ENCODE measurements around the gene LAMTOR5.
"Not testable (repeated sequence)": the region's sequence is repeated elsewhere in the genome, so short reads cannot be mapped to it uniquely, and the experiment has no call there.

LAMTOR5 gene

DNA sequence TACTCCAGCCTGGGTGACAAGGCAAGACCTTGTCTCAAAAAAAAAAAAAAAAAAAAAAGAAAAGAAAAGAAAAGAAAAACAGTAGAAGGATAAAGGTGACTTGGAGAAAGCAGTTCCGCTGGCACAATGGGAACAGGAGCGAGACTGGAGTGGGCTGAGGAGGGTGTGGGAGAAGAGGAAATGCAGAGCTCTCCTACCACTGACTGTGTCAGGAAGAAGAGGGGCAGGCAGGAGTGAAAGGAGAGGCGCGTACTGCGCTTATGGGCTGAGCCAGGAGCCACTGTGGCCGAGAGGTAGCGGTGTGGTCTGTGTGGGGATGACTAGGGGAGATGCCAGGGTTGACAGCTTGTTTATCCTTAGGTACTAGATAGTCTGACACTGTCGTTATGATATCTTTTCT, 37.1 kb upstream of the LAMTOR5 start:
- Histone ChIP-seq H2AFZ (no peak overlapping the region), H3K79me2 (no peaks in the 10 kb centered on the region), H3K27ac (no peak overlapping the region), H3K27me3 (ENCODE audit: control insufficient read depth, insufficient read depth, low read length) (no peaks in the 10 kb centered on the region), H3K4me3 (ENCODE audit: low read depth, low read length) (no peak overlapping the region), H3K9me3 (ENCODE audit: control insufficient read depth, low read length) (no peaks in the 10 kb centered on the region), H3K9ac (no peak overlapping the region), H3K36me3 (ENCODE audit: control insufficient read depth, insufficient read depth, low read length) (no peaks in the 10 kb centered on the region), H3K4me1 (no peaks in the 10 kb centered on the region), H3K4me2 (ENCODE audit: low read length) (no peak overlapping the region)
- TF ChIP-seq, protein P1, sequence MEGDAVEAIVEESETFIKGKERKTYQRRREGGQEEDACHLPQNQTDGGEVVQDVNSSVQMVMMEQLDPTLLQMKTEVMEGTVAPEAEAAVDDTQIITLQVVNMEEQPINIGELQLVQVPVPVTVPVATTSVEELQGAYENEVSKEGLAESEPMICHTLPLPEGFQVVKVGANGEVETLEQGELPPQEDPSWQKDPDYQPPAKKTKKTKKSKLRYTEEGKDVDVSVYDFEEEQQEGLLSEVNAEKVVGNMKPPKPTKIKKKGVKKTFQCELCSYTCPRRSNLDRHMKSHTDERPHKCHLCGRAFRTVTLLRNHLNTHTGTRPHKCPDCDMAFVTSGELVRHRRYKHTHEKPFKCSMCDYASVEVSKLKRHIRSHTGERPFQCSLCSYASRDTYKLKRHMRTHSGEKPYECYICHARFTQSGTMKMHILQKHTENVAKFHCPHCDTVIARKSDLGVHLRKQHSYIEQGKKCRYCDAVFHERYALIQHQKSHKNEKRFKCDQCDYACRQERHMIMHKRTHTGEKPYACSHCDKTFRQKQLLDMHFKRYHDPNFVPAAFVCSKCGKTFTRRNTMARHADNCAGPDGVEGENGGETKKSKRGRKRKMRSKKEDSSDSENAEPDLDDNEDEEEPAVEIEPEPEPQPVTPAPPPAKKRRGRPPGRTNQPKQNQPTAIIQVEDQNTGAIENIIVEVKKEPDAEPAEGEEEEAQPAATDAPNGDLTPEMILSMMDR (IDR thresholded peaks at IDR 0.05) = no peak

DNA sequence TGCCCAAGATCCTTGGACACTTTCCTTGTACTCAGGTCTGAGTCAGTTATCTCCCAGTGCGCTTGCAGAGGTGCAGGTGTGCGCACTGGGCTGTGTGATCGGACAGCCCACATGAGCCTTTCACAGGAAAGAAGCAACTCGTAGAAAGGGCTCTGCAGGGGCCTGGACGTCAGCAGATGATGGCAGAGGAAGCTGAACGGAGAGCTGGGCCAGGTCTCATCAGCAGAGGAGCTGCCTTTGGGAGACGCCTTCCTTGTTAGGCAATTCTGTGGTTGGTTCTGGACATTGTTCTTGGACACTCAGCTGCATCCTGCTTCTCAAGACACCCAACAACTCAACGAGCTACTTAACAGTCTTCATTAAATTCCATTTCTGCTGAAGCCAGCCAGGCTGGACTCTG, 36.0 kb upstream of the LAMTOR5 start:
- H3K27ac ChIP-seq = no peak overlapping the region
- no peaks in the 10 kb centered on the region for H3K4me1 ChIP-seq
- no peak overlapping the region for H3K4me3 ChIP-seq (ENCODE audit: low read depth, low read length)
- no peaks in the 10 kb centered on the region for H3K79me2 ChIP-seq
- H3K9ac ChIP-seq = no peak overlapping the region
- H3K9me3 ChIP-seq (ENCODE audit: control insufficient read depth, low read length) = no peaks in the 10 kb centered on the region
- H3K27me3 ChIP-seq (ENCODE audit: control insufficient read depth, insufficient read depth, low read length) = no peaks in the 10 kb centered on the region
- H3K36me3 ChIP-seq (ENCODE audit: control insufficient read depth, insufficient read depth, low read length) = no peaks in the 10 kb centered on the region
- TF ChIP-seq, protein P1 (IDR thresholded peaks at IDR 0.05) = no peak
- no peak overlapping the region for H2AFZ ChIP-seq
- no peak overlapping the region for H3K4me2 ChIP-seq (ENCODE audit: low read length)

DNA sequence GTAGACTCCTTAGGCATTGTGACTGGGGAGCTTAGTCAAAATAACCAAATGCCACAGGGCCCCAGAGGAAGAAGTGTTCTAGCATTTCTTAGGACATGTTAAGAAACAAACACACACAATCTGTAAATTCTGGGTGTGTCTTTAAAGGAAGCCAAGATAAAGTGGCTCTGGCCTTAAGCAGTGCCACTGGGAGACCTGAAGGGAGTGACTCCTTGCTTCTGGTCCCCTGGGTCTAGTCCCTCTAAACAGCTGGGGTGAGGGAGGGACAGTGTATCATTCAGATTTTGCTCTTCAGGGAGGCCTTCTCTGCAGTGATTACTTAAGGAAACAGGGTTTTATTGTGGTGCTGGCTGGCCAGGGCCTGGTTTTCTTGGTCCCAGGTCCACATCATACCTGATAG, 34.4 kb upstream of the LAMTOR5 start:
- TF ChIP-seq, protein P1 (IDR thresholded peaks at IDR 0.05) = no peak
- H3K4me3 ChIP-seq (ENCODE audit: low read depth, low read length) = no peak overlapping the region

DNA sequence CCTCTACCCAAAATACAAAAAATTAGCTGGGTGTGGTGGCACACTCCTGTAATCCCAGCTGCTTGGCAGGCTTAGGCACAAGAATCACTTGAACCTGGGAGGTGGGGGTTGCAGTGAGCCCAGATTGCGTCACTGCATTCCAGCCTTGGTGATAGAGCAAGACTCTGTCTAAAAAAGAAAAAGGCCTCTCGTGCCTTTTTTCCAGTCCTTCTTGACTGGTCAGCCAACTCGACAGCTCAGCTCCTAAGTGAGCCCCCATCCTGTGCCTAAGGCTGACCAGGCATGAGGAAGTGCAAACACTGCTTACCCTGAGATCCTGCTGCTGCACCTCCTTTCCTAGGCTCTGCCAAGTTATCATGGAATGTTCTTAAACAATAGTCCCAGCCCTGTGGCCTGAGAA, 33.4 kb upstream of the LAMTOR5 start:
- Histone ChIP-seq H3K4me3 (ENCODE audit: low read depth, low read length) (no peak overlapping the region), H3K79me2 (no peaks in the 10 kb centered on the region), H3K36me3 (ENCODE audit: control insufficient read depth, insufficient read depth, low read length) (no peaks in the 10 kb centered on the region), H2AFZ (no peak overlapping the region), H3K9me3 (ENCODE audit: control insufficient read depth, low read length) (no peaks in the 10 kb centered on the region), H3K27ac (no peak overlapping the region), H3K4me2 (ENCODE audit: low read length) (no peak overlapping the region), H3K27me3 (ENCODE audit: control insufficient read depth, insufficient read depth, low read length) (no peaks in the 10 kb centered on the region), H3K4me1 (no peaks in the 10 kb centered on the region), H3K9ac (no peak overlapping the region)
- TF ChIP-seq, protein P1 (IDR thresholded peaks at IDR 0.05) = no peak

More for the DNA sequence above, 34.4 kb upstream of the LAMTOR5 start:
- Histone ChIP-seq H3K27me3 (ENCODE audit: control insufficient read depth, insufficient read depth, low read length) (no peaks in the 10 kb centered on the region), H3K79me2 (no peaks in the 10 kb centered on the region), H3K4me1 (no peaks in the 10 kb centered on the region), H3K9me3 (ENCODE audit: control insufficient read depth, low read length) (no peaks in the 10 kb centered on the region), H3K4me2 (ENCODE audit: low read length) (no peak overlapping the region), H3K9ac (no peak overlapping the region), H2AFZ (no peak overlapping the region), H3K27ac (no peak overlapping the region), H3K36me3 (ENCODE audit: control insufficient read depth, insufficient read depth, low read length) (no peaks in the 10 kb centered on the region)

DNA sequence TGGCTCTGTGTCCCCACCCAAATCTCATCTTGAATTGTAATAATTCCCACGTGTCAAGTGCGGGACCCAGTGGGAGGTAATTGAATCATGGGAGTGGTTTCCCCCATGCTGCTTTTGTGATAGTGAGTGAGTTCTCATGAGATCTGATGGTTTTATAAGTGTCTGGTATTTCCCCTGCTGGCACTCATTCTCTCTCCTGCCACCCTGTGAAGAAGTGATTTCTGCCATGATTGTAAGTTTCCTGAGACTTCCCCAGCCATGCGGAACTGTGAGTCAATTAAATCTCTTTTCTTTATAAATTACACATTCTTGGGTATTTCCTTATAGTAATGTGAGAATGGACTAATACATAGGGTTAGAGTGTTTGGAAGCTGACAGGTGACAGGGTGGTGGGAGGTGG, 32.4 kb upstream of the LAMTOR5 start:
- H3K9me3 ChIP-seq (ENCODE audit: control insufficient read depth, low read length); H3K27me3 ChIP-seq (ENCODE audit: control insufficient read depth, insufficient read depth, low read length); H3K36me3 ChIP-seq (ENCODE audit: control insufficient read depth, insufficient read depth, low read length); H3K4me1 ChIP-seq; H3K9ac ChIP-seq; H3K4me3 ChIP-seq (ENCODE audit: low read depth, low read length); H3K27ac ChIP-seq; H3K4me2 ChIP-seq (ENCODE audit: low read length); H3K79me2 ChIP-seq; H2AFZ ChIP-seq: not testable (repeated sequence)

All from parathyroid adenoma (tissue), 2 donors.